Smooth muscle cell (in vitro differentiated cells): ENCODE results near the gene PAQR3. TPM values are rescaled to one million over a fixed set of nuclear protein-coding genes. Genes with fewer than 3 reads are reported as not detected.
A peak's percentile ranks its signal among the peaks of the same experiment; 100 is the strongest.

Experiments used
- DNase-seq: peaks from one replicate; lab custom pipeline; 2025; ENCODE audit not compliant: unreplicated experiment; lab: John Stamatoyannopoulos, UW
- H2AFZ ChIP-seq: fragments of 200-600 bp; sonication (generic); 2 replicates; pipeline ENCODE4 v1.6.0; 2016; ENCODE audit warnings: antibody characterized with exemption, low read depth, mild to moderate bottlenecking
- H3F3A ChIP-seq: fragments of 200-600 bp; sonication (generic); 2 replicates; pipeline ENCODE4 v1.6.0; 2017; ENCODE audit warnings: antibody characterized with exemption, low read depth
- H3K27ac ChIP-seq: fragments of 200-600 bp; sonication (generic); 2 replicates; pipeline ENCODE4 v1.5.1; 2016; ENCODE audit warnings: low read depth, mild to moderate bottlenecking
- H3K27me3 ChIP-seq: fragments of 200-600 bp; sonication (generic); 2 replicates; pipeline ENCODE4 v1.6.1; 2016; ENCODE audit warnings: low read depth, mild to moderate bottlenecking
- H3K36me3 ChIP-seq: fragments of 200-600 bp; sonication (generic); 2 replicates; pipeline ENCODE4 v1.5.1; 2016; ENCODE audit warnings: low read depth
- H3K4me1 ChIP-seq: fragments of 200-600 bp; sonication (generic); 2 replicates; pipeline ENCODE4 v1.5.1; 2016; ENCODE audit warnings: low read depth
- H3K4me2 ChIP-seq: fragments of 200-600 bp; sonication (generic); 2 replicates; pipeline ENCODE4 v1.6.0; 2016; ENCODE audit warnings: mild to moderate bottlenecking
- H3K4me3 ChIP-seq: fragments of 200-600 bp; sonication (generic); 2 replicates; pipeline ENCODE4 v1.5.1; 2016; ENCODE audit warnings: mild to moderate bottlenecking
- H3K79me2 ChIP-seq: fragments of 200-600 bp; sonication (generic); 2 replicates; pipeline ENCODE4 v1.6.0; 2016; ENCODE audit warnings: low read depth, mild to moderate bottlenecking
- H3K9ac ChIP-seq: fragments of 200-600 bp; sonication (generic); 2 replicates; pipeline ENCODE4 v1.6.0; 2016; ENCODE audit warnings: low read depth
- H3K9me3 ChIP-seq: fragments of 200-600 bp; sonication (generic); replicated peaks from 2 replicates; pipeline ENCODE4 v1.5.1; 2016; ENCODE audit warnings: low read depth
- H4K20me1 ChIP-seq: fragments of 200-600 bp; sonication (generic); 2 replicates; pipeline ENCODE4 v1.6.0; 2016; ENCODE audit warnings: low read depth
- WGBS: methylation state at CpG from one replicate; pipeline ENCODE4 v1.1.7; 2016; ENCODE audit warnings: low lambda C conversion rate; 5-methylcytosine and 5-hydroxymethylcytosine counted together
- polyA plus RNA-seq: library from polyadenylated mRNA; unstranded; fragments of >200 nt; fragmentation: Nextera tagmentation; extraction: Ambion mirVana; gene quantifications from 2 replicates; pipeline ENCODE4 v1.2.1, GENCODE V29; 2016
- total RNA-seq: library from RNA; depleted of rRNA; stranded (reverse); fragments of >200 nt; gene quantifications from 2 replicates; pipeline ENCODE4 v1.2.3, GENCODE V29; 2014
- TF ChIP-seq, protein P1 (sequence below): fragments of 200-600 bp; sonication (generic); IDR thresholded peaks from 2 replicates; pipeline ENCODE4 v1.5.1; 2017; ENCODE audit warnings: borderline replicate concordance, mild to moderate bottlenecking, antibody characterized with exemption; ENCODE audit not compliant: insufficient read depth, poor library complexity, severe bottlenecking

PAQR3 gene
- total RNA-seq (20.4 and 35.5 TPM in 2 replicates), polyA plus RNA-seq (10.1 and 10.8 TPM in 2 replicates)

GRCh38 chr4:78938868-78939666 lies at the start of gene PAQR3:
Gene PAQR3 (minus strand): TSS chr4:78939438. CDS start chr4:78939224, 214 bp downstream.
- Histone ChIP-seq H3K9ac (peak within 1 kb of the TSS; percentile 76), H3K9me3 (no peaks in the 10 kb centered on the region), H3K4me1 (peaks cover 21% of the 10 kb centered on the region), H3K4me3 (peak within 1 kb of the TSS; percentile 67), H3F3A (no peaks in the 10 kb centered on the region), H4K20me1 (peaks cover 4% of the 10 kb centered on the region), H3K79me2 (no peaks in the 10 kb centered on the region), H3K36me3 (no peaks in the 10 kb centered on the region), H3K27me3 (no peaks in the 10 kb centered on the region), H3K4me2 (peak within 1 kb of the TSS; percentile 88), H2AFZ (peak within 1 kb of the TSS; percentile 96), H3K27ac (no peak within 1 kb of the TSS)
- peak; percentile 60 for DNase-seq
- TF ChIP-seq, protein P1, sequence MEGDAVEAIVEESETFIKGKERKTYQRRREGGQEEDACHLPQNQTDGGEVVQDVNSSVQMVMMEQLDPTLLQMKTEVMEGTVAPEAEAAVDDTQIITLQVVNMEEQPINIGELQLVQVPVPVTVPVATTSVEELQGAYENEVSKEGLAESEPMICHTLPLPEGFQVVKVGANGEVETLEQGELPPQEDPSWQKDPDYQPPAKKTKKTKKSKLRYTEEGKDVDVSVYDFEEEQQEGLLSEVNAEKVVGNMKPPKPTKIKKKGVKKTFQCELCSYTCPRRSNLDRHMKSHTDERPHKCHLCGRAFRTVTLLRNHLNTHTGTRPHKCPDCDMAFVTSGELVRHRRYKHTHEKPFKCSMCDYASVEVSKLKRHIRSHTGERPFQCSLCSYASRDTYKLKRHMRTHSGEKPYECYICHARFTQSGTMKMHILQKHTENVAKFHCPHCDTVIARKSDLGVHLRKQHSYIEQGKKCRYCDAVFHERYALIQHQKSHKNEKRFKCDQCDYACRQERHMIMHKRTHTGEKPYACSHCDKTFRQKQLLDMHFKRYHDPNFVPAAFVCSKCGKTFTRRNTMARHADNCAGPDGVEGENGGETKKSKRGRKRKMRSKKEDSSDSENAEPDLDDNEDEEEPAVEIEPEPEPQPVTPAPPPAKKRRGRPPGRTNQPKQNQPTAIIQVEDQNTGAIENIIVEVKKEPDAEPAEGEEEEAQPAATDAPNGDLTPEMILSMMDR: no peak
- 1% methylated on average over 64 of the region's 77 CpGs for WGBS

GRCh38 chr4:78987683-78988082 lies 48.4 kb upstream of the PAQR3 start:
- no peak overlapping the region for H3K9ac ChIP-seq
- peaks cover 24% of the 10 kb centered on the region for H3K27me3 ChIP-seq
- no peaks in the 10 kb centered on the region for H3K79me2 ChIP-seq
- H2AFZ ChIP-seq: no peak overlapping the region
- TF ChIP-seq, protein P1: no peak
- H3K27ac ChIP-seq: no peak overlapping the region
- H3K4me2 ChIP-seq: no peak overlapping the region
- H3K9me3 ChIP-seq: no peaks in the 10 kb centered on the region
- no peaks in the 10 kb centered on the region for H3K4me1 ChIP-seq
- no peak overlapping the region for H3K4me3 ChIP-seq
- H3K36me3 ChIP-seq: no peaks in the 10 kb centered on the region
- H3F3A ChIP-seq: no peaks in the 10 kb centered on the region
- DNase-seq: no peak
- no peaks in the 10 kb centered on the region for H4K20me1 ChIP-seq
- 88% methylated on average over 1 of the region's 1 CpG for WGBS

GRCh38 chr4:78984593-78984992 lies 45.4 kb upstream of the PAQR3 start:
- Histone ChIP-seq H3K79me2 (no peaks in the 10 kb centered on the region), H3K9me3 (no peaks in the 10 kb centered on the region), H3K4me3 (no peak overlapping the region), H3F3A (no peaks in the 10 kb centered on the region), H3K36me3 (no peaks in the 10 kb centered on the region), H2AFZ (no peak overlapping the region), H3K4me2 (no peak overlapping the region), H3K4me1 (no peaks in the 10 kb centered on the region), H3K9ac (no peak overlapping the region), H3K27ac (no peak overlapping the region), H3K27me3 (peaks cover 24% of the 10 kb centered on the region), H4K20me1 (no peaks in the 10 kb centered on the region)
- 58% methylated on average over 2 of the region's 2 CpGs for WGBS
- TF ChIP-seq, protein P1: no peak
- no peak for DNase-seq
